Measurements from ENCODE around the gene DMRT2.

DMRT2 gene

DNA sequence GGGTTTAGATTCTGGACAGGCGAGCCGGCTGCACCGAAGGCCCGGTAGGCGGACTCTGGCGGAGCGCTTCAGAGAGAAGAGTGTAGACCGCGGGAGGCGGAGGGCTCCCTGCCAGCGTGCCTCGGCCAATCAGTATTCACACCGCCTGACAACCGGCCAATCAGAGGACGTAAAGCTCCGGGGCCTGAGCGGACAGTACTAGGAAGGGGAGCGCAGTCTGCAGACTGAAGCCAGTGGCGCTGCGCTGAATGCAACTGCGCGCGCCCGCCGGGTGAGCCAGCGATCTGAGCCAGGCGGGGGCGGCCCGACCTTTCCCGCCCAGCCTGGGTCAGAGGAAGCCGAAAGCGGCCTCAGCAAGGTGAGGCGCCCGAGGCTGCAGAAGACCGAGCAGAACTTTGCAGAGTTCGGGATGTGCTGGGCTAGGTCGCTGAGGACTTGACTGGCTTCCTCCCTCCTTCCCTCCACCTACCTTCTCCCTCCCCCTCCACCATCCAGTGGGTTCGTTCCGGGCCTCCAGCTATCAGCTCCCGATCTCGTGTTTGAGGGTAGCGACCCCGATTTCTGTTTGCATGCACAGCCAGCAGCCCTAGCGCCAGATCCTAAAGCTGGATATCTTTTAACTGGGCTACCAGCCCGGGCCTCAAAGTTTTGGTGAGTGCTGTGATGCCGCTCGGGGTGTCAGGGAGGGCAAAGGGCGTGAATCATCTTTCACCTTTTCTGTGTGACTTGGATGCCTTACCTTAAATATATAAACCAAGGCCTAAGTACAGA is at the start of gene DMRT2:
Gene DMRT2 (plus strand): TSS at position 233 of the 771 bp plus-strand sequence. CDS start 1,257 bp downstream, outside the sequence.
- peak; percentile 17 for DNase-seq (ENCODE audit: low read depth, low spot score)

GRCh38 chr9:1001838-1002237 is 48.3 kb upstream of the DMRT2 start:
- DNase-seq (ENCODE audit: low read depth, low spot score), result no peak

DNA sequence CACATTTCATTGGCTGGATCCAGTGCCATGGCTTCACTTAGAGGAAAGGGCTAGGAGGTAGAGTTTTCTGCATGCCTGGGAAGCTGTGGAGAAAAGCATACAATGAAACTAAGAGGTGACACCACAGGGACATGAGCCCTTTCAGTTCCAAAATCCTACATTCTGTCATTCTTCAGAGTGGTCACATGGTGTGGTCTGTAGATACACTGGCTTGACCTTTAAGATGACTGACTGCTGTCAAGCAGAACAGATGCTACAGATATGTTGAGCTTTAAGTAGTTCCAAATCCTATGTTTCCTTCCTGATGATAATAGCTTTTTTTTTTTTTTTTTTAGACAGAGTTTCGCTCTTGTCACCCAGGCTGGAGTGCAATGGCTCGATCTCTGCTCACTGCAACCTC is 47.5 kb upstream of the DMRT2 start:
- DNase-seq (ENCODE audit: low read depth, low spot score), result no peak

- peak; percentile 9 for DNase-seq (ENCODE audit: low read depth, low spot score)
These were observed 45.0 kb upstream of the DMRT2 start for GRCh38 chr9:1005043-1005667.

- DNase-seq (ENCODE audit: low read depth, low spot score), result no peak
These were observed 42.8 kb upstream of the DMRT2 start for GRCh38 chr9:1007312-1007711.

DNA sequence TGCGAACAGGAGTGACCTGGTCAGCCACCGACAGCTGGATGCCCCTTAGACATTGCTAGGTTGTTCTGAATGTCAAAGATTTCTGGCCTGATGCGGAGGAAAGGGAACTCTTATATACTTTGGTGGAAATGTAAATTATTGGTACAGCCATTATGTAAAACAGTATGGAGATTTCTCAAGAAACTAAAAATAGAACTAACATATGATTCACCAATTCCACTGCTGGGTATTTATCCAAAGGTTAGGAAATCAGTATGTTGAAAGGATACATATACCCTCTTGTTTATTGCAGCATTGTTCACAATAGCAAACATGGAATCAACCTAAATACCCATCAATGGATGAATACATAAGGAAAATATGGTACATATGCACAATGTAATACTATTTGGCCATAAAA is 41.9 kb upstream of the DMRT2 start:
- DNase-seq (ENCODE audit: low read depth, low spot score), result no peak

- peak; percentile 74 for DNase-seq (ENCODE audit: low read depth, low spot score)
These were observed 41.0 kb upstream of the DMRT2 start for GRCh38 chr9:1009101-1009707.

DNA sequence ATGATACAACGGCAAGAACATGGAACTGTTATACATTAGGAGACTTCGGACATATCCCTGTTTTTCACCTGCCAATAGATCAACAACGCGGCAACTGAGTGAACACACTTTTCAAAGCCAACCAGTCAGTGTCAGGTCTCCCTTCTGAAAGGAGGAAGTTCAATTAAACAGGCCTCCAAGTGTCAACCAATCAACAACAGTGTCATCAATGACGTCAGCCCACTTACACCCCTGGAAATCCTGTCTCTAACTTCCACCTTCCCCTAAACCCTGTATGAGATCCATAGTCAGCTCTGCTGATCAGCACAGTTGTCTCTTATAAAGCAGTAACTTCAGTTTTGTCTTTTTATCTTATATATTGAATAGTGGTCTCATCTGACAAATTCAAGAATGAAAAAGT is 37.1 kb upstream of the DMRT2 start:
- DNase-seq (ENCODE audit: low read depth, low spot score), result no peak

- DNase-seq (ENCODE audit: low read depth, low spot score), result no peak
These were observed 35.9 kb upstream of the DMRT2 start for GRCh38 chr9:1014225-1014624.

DNA sequence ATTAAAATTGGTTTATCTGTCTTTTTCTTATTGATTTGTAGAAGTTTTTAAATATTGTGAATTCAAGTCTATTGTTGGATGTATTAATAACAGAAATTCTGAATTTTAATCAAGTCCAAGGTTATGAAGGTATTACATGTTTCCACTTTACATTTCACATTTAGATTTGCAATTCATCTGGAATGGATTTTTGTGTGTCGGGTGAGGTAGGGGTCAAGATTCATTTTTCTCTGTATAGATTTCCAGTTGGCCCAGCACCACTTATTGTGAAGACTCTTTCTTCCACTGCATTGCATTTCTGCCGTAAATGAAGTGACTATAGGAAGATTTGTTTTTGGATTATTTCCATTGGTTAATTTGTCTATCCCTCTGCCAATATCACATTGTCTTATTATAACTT is 35.5 kb upstream of the DMRT2 start:
- no peak for DNase-seq (ENCODE audit: low read depth, low spot score)

- DNase-seq (ENCODE audit: low read depth, low spot score), result peak; percentile 5
These were observed 32.0 kb upstream of the DMRT2 start for GRCh38 chr9:1018121-1018520.

- no peak for DNase-seq (ENCODE audit: low read depth, low spot score)
These were observed 26.0 kb upstream of the DMRT2 start for GRCh38 chr9:1024112-1024511.

GRCh38 chr9:1025131-1025530 is 25.0 kb upstream of the DMRT2 start:
- DNase-seq (ENCODE audit: low read depth, low spot score), result no peak

- DNase-seq (ENCODE audit: low read depth, low spot score), result no peak
These were observed 23.9 kb upstream of the DMRT2 start for GRCh38 chr9:1026219-1026618.

DNA sequence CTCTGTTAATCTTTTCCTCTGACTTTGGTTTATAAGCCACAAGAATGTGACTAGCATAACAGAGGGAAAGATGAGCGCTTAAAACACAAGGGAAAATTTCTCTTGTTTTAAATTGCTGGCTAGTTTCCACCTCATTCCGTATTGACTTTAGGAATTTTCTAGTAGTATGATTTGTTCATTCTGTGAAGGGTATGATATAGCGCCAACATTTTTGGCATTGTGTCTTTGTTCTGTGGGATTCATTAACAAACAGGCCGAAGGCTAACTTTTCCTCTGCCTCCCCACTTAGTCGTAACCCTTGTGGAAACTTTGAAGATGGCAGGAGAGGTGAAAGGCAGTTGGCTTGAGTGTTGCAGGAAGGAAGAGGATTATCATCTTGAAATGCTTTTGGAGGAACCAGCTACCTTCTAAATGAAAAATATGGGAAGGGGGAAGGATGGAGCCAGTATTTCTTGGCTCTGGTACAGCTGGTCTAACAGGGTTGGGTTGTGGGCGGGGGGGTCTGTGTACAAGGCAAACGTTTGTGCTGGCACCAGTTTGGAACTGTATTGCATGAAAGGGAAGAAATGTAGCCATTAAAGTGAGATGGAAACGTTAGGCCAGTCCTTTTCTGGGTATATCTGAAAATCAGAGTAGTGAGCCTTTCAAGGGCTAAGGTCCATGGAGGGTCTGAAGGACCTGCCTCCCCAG is 21.5 kb upstream of the DMRT2 start:
- DNase-seq (ENCODE audit: low read depth, low spot score), result no peak

GRCh38 chr9:1031951-1032601 is 18.1 kb upstream of the DMRT2 start:
- no peak for DNase-seq (ENCODE audit: low read depth, low spot score)

- DNase-seq (ENCODE audit: low read depth, low spot score), result no peak
These were observed 15.9 kb upstream of the DMRT2 start for GRCh38 chr9:1034271-1034670.

DNA sequence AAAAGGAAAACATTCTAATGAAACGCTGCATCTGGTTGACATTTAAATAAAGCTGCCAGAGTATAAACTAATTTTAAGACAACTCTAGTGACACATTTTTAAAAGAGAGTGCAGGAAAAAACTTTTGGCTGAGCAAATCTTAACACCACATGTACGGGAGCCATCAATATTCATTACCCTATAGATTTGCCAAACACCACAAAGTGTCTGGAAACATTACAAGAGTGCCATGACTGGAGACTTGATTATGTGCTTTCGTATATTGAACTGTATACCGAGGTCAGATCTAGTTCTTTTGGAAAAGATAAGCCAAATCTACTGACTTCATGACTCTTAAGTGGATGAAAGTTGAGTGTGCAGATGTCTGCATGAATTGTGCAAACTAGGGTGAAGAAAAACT is 10.6 kb upstream of the DMRT2 start:
- no peak for DNase-seq (ENCODE audit: low read depth, low spot score)

DNA sequence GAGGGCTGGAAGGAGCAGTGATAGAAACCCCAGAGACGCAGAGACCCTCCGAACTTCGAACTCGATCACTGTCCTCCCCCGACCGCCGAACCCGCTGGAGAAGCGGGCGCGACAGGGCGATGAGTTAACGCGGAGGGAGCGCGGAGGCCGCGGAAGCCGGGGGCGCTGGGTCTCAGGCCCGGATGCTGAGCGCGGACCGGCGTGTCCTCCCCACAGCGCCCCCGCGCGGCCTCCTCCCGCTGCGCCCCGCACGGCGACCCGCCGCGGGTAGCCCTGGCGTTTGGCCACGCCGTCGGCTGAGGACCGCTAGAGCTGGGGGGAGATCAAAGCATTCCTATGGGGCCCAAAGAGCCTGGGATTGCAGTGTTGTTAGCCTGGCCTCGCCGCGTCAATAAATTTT is 7.7 kb upstream of the DMRT2 start:
- DNase-seq (ENCODE audit: low read depth, low spot score), result peak; percentile 26

- DNase-seq (ENCODE audit: low read depth, low spot score), result no peak
These were observed 5.5 kb upstream of the DMRT2 start for GRCh38 chr9:1044643-1045042.

DNA sequence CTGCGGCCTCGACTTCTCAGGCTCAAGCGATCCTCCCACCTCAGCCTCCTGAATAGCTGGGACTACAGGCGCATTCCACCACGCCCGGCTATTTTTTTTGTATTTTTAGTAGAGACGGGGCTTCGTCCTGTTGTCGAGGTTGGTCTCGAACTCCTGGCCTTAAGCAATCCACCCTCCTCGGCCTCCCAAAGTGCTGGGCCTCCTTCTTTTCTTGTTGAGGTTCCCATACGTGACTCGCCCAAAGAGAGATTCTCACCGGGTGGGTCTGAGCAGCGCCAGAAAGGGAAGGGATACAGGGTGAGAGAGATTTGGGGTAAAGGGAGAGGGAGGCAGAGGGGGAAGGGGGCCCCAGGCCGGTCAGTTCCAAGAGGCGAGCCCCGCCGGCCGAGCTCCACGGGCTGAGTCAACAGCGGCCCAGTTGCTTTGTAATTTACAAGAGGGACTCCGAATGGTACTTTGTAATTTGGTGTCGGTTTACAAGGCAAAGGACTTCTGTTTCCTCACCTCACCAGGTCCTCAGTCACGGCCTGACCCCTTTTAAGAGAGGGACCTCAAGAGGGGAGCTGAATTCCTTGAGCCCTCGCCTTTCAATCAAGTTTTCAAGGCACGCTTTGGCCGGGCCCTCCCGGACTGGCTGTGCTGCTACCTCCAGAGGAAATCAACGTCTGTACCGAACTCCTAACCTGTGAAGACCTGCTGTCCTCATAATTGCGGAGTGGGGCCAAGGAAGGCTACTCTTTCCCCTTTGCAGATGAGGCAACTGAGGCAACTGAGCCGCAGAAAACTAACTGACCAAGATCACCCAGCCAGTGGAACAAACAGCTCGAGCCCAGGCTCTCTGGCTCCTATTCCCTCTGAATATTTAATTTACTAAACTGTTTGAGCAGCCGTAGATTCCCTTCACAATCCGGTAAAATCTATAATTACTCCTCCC is 3.3 kb upstream of the DMRT2 start:
- DNase-seq (ENCODE audit: low read depth, low spot score), result no peak
